Kidney (tissue), 14 donors: Measurements from ENCODE around the gene PLCB1. TPM values are rescaled to one million over a fixed set of nuclear protein-coding genes. Genes with fewer than 3 reads are reported as not detected.
"Not testable (repeated sequence)": the region's sequence is repeated elsewhere in the genome, so short reads cannot be mapped to it uniquely, and the experiment has no call there.

Experiments used
- DNase-seq, 5 donors: peaks; one replicate each; pipeline ENCODE4 v3.0.0-alpha.2; 2013 to 2020
- FAIRE-seq: peaks from 2 replicates; lab custom pipeline; 2012; peaks lifted over from hg19 to GRCh38; lab: Jason Lieb, UNC
- H3K27ac ChIP-seq, 2 donors: one replicate each; pipeline ENCODE4 v1.7.0; 2013; ENCODE audit warnings: low read depth in 2 of 2, low read length in 2 of 2, inconsistent platforms in 1 of 2
- H3K27me3 ChIP-seq: one replicate; pipeline ENCODE4 v1.7.1; 2013; ENCODE audit warnings: low read length, inconsistent platforms; ENCODE audit not compliant: control insufficient read depth, insufficient read depth
- H3K36me3 ChIP-seq, 3 donors: one replicate each; pipeline versions ENCODE4 v1.7.0 to v1.7.1; 2013; ENCODE audit warnings: low read length in 3 of 3, control low read depth in 1 of 3, inconsistent platforms in 1 of 3; ENCODE audit not compliant: insufficient read depth in 3 of 3, control insufficient read depth in 2 of 3
- H3K4me1 ChIP-seq, 3 donors: one replicate each; pipeline versions ENCODE4 v1.7.0 to v1.7.1; 2013; ENCODE audit warnings: low read length in 3 of 3, inconsistent platforms in 1 of 3, low read depth in 1 of 3; ENCODE audit not compliant: control insufficient read depth in 2 of 3, insufficient read depth in 2 of 3
- H3K4me3 ChIP-seq, 3 donors: one replicate each; pipeline versions ENCODE4 v1.7.0 to v1.8.1; 2013; ENCODE audit warnings: low read length in 3 of 3, control low read depth in 1 of 3, inconsistent platforms in 1 of 3
- H3K9ac ChIP-seq, 3 donors: one replicate each; pipeline versions ENCODE4 v1.7.0 to v1.7.1; 2013; ENCODE audit warnings: low read length in 3 of 3, control low read depth in 1 of 3, inconsistent platforms in 1 of 3
- H3K9me3 ChIP-seq, 3 donors: one replicate each; pipeline versions ENCODE4 v1.7.0 to v1.7.1; 2013; ENCODE audit warnings: low read length in 3 of 3, control low read depth in 1 of 3, inconsistent platforms in 1 of 3; ENCODE audit not compliant: control insufficient read depth in 2 of 3, insufficient read depth in 1 of 3
- intact Hi-C: fragments of 100-400 bp; cut with DNase I; formaldehyde crosslinking; loops from one replicate; pipeline ENCODE4 v1.11.1; 2022
- polyA plus RNA-seq: library from polyadenylated mRNA; stranded (reverse); fragments of 350-450 nt; fragmentation: Illumina TruSeq; extraction: RNeasy Lipid Tissue Mini Kit (QIAGEN cat#74804); gene quantifications from one replicate; pipeline ENCODE4 v1.2.3, GENCODE V29; 2014; ENCODE audit warnings: low read depth, low replicate concordance; ENCODE audit not compliant: insufficient read depth
- total RNA-seq: library from RNA; stranded (reverse); fragmentation: NEBNext Ultra II Directional; extraction: Animal tissue kit (Norgen Biotek cat#: 25700); gene quantifications from one replicate; pipeline ENCODE4 v1.2.1, GENCODE V29; 2021
- TF ChIP-seq, protein P1 (sequence below): IDR thresholded peaks from 3 replicates; pipeline ENCODE4 v1.5.1; 2012; ENCODE audit warnings: mild to moderate bottlenecking, moderate library complexity, borderline replicate concordance; ENCODE audit not compliant: insufficient read depth; ENCODE audit errors: extremely low read depth
- donor health status: control.
- donor health status: control.
- donor health status: control.
- donor health status: control.
- donor health status: control.
- donor health status: DM: yes; HTN: yes; CAD: no.
- donor health status: Normal renal cell carcinoma (clear cell type).

PLCB1 gene
- total and polyA plus RNA-seq, 2 donors from 2014 or later = 9.4 to 107 TPM

DNA sequence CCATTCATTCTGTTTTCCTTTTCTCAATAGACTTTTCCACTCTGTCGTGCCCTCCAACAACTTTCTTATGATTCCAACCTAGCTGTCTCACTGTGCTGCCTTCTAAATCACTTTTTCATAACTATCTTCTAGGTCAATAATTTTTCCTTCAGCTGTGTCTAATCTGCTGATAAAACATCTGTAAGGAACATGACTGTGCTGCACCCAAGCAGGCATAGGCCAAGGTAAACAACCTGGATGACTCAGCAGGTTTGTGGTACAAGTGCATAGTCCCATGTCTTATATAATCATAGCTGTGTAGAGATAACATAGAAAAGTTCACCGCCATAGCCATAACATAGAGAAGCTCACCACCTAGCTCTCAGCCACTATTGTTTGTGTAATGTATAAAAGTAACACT is 332.3 kb downstream of the PLCB1 start:
- H3K9me3 ChIP-seq = no peaks in the 10 kb centered on the region
- H3K36me3 ChIP-seq = no peaks in the 10 kb centered on the region
- DNase-seq (no peak), FAIRE-seq (no peak)
- H3K9ac ChIP-seq = no peak overlapping the region
- intact Hi-C loops = no loop called here
- H3K27ac ChIP-seq = no peak overlapping the region
- no peak overlapping the region for H3K4me3 ChIP-seq
- no peaks in the 10 kb centered on the region for H3K4me1 ChIP-seq
- H3K27me3 ChIP-seq = no peaks in the 10 kb centered on the region
- TF ChIP-seq, protein P1, sequence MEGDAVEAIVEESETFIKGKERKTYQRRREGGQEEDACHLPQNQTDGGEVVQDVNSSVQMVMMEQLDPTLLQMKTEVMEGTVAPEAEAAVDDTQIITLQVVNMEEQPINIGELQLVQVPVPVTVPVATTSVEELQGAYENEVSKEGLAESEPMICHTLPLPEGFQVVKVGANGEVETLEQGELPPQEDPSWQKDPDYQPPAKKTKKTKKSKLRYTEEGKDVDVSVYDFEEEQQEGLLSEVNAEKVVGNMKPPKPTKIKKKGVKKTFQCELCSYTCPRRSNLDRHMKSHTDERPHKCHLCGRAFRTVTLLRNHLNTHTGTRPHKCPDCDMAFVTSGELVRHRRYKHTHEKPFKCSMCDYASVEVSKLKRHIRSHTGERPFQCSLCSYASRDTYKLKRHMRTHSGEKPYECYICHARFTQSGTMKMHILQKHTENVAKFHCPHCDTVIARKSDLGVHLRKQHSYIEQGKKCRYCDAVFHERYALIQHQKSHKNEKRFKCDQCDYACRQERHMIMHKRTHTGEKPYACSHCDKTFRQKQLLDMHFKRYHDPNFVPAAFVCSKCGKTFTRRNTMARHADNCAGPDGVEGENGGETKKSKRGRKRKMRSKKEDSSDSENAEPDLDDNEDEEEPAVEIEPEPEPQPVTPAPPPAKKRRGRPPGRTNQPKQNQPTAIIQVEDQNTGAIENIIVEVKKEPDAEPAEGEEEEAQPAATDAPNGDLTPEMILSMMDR = no peak

DNA sequence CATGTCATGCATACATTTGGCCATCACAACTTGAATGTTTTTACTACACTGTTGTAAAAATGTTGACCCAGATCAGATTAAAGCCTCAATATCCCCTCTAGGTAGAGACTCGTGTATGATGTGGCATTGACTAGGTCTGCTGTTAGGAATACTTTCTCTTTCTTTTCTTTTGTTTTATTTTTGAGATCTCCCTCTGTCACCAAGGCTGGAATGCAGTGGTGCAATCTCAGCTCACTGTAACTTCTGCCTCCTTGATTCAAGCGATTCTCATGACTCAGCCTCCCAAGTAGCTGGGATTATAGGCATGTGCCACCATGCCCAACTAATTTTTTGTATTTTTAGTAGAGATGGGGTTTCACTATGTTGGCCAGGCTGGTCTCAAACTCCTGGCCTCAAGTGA is 334.7 kb downstream of the PLCB1 start:
- H3K27me3 ChIP-seq, intact Hi-C loops, H3K4me3 ChIP-seq, H3K9ac ChIP-seq, H3K4me1 ChIP-seq, H3K9me3 ChIP-seq, DNase-seq, H3K36me3 ChIP-seq, FAIRE-seq, H3K27ac ChIP-seq: not testable (repeated sequence)

DNA sequence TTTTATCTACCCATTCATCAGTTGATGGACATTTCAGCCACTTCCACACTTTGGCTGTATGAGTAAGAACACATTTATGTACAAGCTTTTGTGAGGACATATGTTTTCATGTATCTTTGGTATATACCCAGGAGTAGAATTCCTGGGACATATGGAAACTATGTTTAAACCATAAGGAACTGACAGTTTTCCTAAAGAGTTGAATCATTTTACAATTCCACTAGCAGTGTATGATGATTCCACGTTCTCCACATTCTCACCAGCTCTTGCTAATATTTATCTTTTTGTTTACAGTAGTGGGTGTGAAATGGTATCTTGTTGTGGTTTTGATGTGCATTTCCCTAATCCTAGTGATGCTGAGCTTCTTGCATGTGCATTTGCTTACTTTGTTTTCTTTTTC is 338.1 kb downstream of the PLCB1 start:
- H3K27ac ChIP-seq = no peak overlapping the region
- TF ChIP-seq, protein P1 = no peak
- FAIRE-seq = no peak
- no peaks in the 10 kb centered on the region for H3K36me3 ChIP-seq
- no peak overlapping the region for H3K9ac ChIP-seq
- intact Hi-C loops = no loop called here
- no peaks in the 10 kb centered on the region for H3K4me1 ChIP-seq
- H3K9me3 ChIP-seq = no peaks in the 10 kb centered on the region
- H3K27me3 ChIP-seq = no peaks in the 10 kb centered on the region
- DNase-seq = no peak
- H3K4me3 ChIP-seq = no peak overlapping the region

DNA sequence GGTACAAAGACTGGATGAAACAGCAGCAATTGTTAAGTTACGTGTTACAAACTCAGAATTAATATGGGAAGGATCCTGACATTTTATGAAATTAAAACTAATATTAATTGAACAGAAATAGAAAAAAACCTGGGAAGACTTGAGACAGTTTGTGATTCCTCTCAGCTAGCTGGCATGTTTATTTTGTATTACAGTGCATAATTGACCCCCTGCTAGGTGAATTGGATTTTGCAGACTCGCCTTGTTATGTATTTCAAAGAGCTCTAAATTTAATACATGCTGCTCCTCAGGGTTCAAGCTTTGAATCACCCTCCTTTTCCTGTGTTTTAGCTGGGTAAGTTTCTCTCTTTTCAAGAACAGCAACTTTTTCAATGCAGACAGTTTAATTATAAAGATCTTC is 339.4 kb downstream of the PLCB1 start:
- H3K27me3 ChIP-seq = no peaks in the 10 kb centered on the region
- no peaks in the 10 kb centered on the region for H3K9me3 ChIP-seq
- no peak overlapping the region for H3K9ac ChIP-seq
- DNase-seq (no peak), FAIRE-seq (no peak)
- no peaks in the 10 kb centered on the region for H3K4me1 ChIP-seq
- intact Hi-C loops = no loop called here
- no peak overlapping the region for H3K27ac ChIP-seq
- no peak overlapping the region for H3K4me3 ChIP-seq
- H3K36me3 ChIP-seq = no peaks in the 10 kb centered on the region
- TF ChIP-seq, protein P1 = no peak
